K562 (cell line): Measurements from ENCODE around the gene ZBTB8B. TPM values are rescaled to one million over a fixed set of nuclear protein-coding genes. Genes with fewer than 3 reads are reported as not detected.

Experiments used
- E2F3 ChIP-seq: fragments of 250-450 bp; sonication (Bioruptor Pico); IDR thresholded peaks from 2 replicates; pipeline ENCODE4 v1.4.0; 2020; ENCODE audit warnings: mild to moderate bottlenecking
- HNRNPH1 ChIP-seq: fragments of 200-400 bp; formaldehyde crosslinking; optimal IDR thresholded peaks from 2 replicates; pipeline ENCODE3; 2017; ENCODE audit warnings: low read depth, mild to moderate bottlenecking, low read length, moderate library complexity
- LCOR ChIP-seq: sonication (generic); formaldehyde crosslinking; IDR thresholded peaks from 2 replicates; pipeline ENCODE4 v1.8.0; 2022; ENCODE audit warnings: mild to moderate bottlenecking, missing genetic modification reagents
- NR2C1 ChIP-seq, 2 experiments: fragments of 450-650 bp; IDR thresholded peaks; 2 replicates each; pipeline ENCODE4 v1.6.1; 2017; ENCODE audit warnings: mild to moderate bottlenecking in 2 of 2, antibody characterized with exemption in 1 of 2, inconsistent platforms in 1 of 2, missing compliant biosample characterization in 1 of 2, missing genetic modification characterization in 1 of 2
- RBM34 ChIP-seq: fragments of 200-400 bp; formaldehyde crosslinking; IDR thresholded peaks from 2 replicates; pipeline ENCODE4 v1.6.1; 2018; ENCODE audit warnings: low read length, borderline replicate concordance; ENCODE audit not compliant: insufficient read depth
- THAP7 ChIP-seq: fragments of 250-450 bp; sonication (Bioruptor Pico); IDR thresholded peaks from 2 replicates; pipeline ENCODE4 v1.5.0; 2021
- ZC3H4 ChIP-seq: sonication (generic); formaldehyde crosslinking; IDR thresholded peaks from 2 replicates; pipeline ENCODE4 v1.9.0; 2021; ENCODE audit warnings: missing genetic modification reagents, borderline replicate concordance
- ZEB2 ChIP-seq: fragments of 450-650 bp; IDR thresholded peaks from 2 replicates; pipeline ENCODE4 v1.6.1; 2016
- ZNF347 ChIP-seq: fragments of 450-650 bp; formaldehyde crosslinking; IDR thresholded peaks from 2 replicates; pipeline ENCODE4 v1.4.0; 2020; ENCODE audit warnings: low read depth, mild to moderate bottlenecking, moderate library complexity
- polyA plus RNA-seq, 8 experiments: library from polyadenylated mRNA; depleted of rRNA in 4 of 8; stranded (reverse) in 5 of 8; unstranded in 3 of 8; fragments of >200 nt; fragmentation: Nextera tagmentation in 2 of 8; fragmentation: Illumina TruSeq in 1 of 8; extraction: Ambion mirVana in 2 of 8; extraction: Trizol in 1 of 8; gene quantifications; 2 replicates each; pipeline versions ENCODE4 v1.2.1 to v1.2.3, GENCODE V29; 2011 to 2014; ENCODE audit warnings: inconsistent platforms in 1 of 8, missing spikeins in 1 of 8
- total RNA-seq, 7 experiments: library from RNA; depleted of rRNA in 6 of 7; stranded (reverse); fragments of >200 nt in 6 of 7; fragmentation: Illumina TruSeq in 2 of 7; extraction: Trizol in 2 of 7; gene quantifications; 2 replicates each; pipeline versions ENCODE4 v1.2.1 to v1.2.3, GENCODE V29; 2011 to 2021; ENCODE audit warnings: low replicate concordance in 1 of 7
- TF ChIP-seq, protein P1 (sequence below): sonication (generic); formaldehyde crosslinking; IDR thresholded peaks from 2 replicates; pipeline ENCODE4 v1.8.0; 2022; ENCODE audit warnings: mild to moderate bottlenecking, missing genetic modification reagents
- TF ChIP-seq, protein P2 (sequence below): fragments of 450-650 bp; IDR thresholded peaks from one replicate; pipeline ENCODE4 v1.6.1; 2018; ENCODE audit warnings: mild to moderate bottlenecking, moderate library complexity; ENCODE audit not compliant: partially characterized antibody
- TF ChIP-seq, protein P3 (sequence below): sonication (generic); formaldehyde crosslinking; IDR thresholded peaks from 2 replicates; pipeline ENCODE4 v1.8.0; 2022; ENCODE audit warnings: mild to moderate bottlenecking, missing genetic modification reagents, borderline replicate concordance
- TF ChIP-seq, protein P4 (sequence below): sonication (generic); formaldehyde crosslinking; IDR thresholded peaks from 2 replicates; pipeline ENCODE4 v1.8.0; 2022; ENCODE audit warnings: mild to moderate bottlenecking, missing genetic modification reagents
- TF ChIP-seq, protein P5 (sequence below), 3 experiments: IDR thresholded peaks in 2 of 3; conservative IDR thresholded peaks in 1 of 3; 2 replicates each; pipeline ENCODE4 v1.5.1; 2011 to 2012; ENCODE audit warnings: low read length in 3 of 3, mild to moderate bottlenecking in 3 of 3, control low read depth in 2 of 3, improper control_type of control experiment in 1 of 3, inconsistent platforms in 1 of 3, low read depth in 1 of 3, mixed read lengths in 1 of 3, moderate library complexity in 1 of 3; ENCODE audit not compliant: insufficient read depth in 2 of 3

ZBTB8B gene
- total and polyA plus RNA-seq, 9 of the 15 experiments (the other 6 are each of a cell fraction or from before 2014, with no cell fraction given), result not detected

DNA sequence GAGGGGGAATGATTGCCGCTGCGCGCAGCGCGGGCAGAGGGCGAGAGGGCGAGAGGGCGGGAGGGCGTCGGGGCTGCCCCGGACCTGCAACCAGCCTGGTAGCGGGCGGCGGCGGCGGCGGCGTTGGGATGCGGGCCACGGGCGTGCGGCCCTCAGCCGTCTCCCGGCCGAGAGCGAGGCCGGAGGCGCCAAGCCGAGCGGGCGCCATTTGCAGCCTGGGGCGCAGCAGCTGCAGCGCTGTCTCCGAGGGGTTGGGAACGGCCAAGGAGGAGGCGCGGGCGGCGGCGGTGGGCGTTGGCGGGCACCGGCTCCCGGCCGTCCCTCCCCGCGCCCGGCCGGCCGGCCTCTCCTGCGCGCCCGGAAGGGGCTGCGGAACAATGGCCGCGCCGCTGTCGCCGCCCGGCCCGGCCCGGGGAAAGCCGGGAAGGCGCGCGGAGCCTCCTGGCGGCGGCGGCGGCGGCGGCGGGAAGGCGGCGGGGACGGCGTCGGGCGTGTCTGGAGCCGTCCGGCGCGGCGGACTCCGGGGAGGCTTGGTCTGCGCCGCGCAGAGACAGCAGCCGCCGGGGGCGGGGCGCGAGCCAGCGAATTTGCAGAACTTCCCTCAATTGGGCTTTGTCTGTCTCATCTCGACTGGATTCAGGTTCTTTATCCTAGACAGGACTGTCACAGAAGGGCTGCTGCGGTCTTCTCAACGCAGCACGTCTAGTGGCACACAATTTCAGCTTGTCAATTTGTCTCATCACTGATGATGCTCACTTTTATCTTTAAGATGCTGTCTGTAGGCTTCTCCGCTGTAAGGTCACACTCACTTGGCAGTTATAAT lies 35.7 kb downstream of the ZBTB8B start (continued):
- TF ChIP-seq, protein P1, sequence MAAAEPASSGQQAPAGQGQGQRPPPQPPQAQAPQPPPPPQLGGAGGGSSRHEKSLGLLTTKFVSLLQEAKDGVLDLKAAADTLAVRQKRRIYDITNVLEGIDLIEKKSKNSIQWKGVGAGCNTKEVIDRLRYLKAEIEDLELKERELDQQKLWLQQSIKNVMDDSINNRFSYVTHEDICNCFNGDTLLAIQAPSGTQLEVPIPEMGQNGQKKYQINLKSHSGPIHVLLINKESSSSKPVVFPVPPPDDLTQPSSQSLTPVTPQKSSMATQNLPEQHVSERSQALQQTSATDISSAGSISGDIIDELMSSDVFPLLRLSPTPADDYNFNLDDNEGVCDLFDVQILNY (CRISPR knock-in tag), result peak; percentile 67; the same call in 1 of the 2 replicates
- TF ChIP-seq, protein P2, sequence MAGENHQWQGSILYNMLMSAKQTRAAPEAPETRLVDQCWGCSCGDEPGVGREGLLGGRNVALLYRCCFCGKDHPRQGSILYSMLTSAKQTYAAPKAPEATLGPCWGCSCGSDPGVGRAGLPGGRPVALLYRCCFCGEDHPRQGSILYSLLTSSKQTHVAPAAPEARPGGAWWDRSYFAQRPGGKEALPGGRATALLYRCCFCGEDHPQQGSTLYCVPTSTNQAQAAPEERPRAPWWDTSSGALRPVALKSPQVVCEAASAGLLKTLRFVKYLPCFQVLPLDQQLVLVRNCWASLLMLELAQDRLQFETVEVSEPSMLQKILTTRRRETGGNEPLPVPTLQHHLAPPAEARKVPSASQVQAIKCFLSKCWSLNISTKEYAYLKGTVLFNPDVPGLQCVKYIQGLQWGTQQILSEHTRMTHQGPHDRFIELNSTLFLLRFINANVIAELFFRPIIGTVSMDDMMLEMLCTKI, result no peak
- TF ChIP-seq LCOR (0 out of 2 replicates have a peak, but pooled peaks have one; percentile 27), RBM34 (no peak), THAP7 (CRISPR knock-in tag) (peak; percentile 74; the same call in 1 of the 2 replicates), HNRNPH1 (no peak), ZEB2 (no peak), NR2C1 (IDR thresholded peaks at IDR 0.05) (no peak), NR2C1 (tag; IDR thresholded peaks at IDR 0.05) (no peak), ZNF347 (CRISPR knock-in tag) (no peak), E2F3 (peak; percentile 61; the same call in 1 of the 2 replicates), ZC3H4 (CRISPR knock-in tag) (0 out of 2 replicates have a peak, but pooled peaks have one; percentile 36)
- TF ChIP-seq, protein P3, sequence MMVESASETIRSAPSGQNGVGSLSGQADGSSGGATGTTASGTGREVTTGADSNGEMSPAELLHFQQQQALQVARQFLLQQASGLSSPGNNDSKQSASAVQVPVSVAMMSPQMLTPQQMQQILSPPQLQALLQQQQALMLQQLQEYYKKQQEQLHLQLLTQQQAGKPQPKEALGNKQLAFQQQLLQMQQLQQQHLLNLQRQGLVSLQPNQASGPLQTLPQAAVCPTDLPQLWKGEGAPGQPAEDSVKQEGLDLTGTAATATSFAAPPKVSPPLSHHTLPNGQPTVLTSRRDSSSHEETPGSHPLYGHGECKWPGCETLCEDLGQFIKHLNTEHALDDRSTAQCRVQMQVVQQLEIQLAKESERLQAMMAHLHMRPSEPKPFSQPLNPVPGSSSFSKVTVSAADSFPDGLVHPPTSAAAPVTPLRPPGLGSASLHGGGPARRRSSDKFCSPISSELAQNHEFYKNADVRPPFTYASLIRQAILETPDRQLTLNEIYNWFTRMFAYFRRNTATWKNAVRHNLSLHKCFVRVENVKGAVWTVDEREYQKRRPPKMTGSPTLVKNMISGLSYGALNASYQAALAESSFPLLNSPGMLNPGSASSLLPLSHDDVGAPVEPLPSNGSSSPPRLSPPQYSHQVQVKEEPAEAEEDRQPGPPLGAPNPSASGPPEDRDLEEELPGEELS (CRISPR knock-in tag), result no peak
- TF ChIP-seq, protein P4, sequence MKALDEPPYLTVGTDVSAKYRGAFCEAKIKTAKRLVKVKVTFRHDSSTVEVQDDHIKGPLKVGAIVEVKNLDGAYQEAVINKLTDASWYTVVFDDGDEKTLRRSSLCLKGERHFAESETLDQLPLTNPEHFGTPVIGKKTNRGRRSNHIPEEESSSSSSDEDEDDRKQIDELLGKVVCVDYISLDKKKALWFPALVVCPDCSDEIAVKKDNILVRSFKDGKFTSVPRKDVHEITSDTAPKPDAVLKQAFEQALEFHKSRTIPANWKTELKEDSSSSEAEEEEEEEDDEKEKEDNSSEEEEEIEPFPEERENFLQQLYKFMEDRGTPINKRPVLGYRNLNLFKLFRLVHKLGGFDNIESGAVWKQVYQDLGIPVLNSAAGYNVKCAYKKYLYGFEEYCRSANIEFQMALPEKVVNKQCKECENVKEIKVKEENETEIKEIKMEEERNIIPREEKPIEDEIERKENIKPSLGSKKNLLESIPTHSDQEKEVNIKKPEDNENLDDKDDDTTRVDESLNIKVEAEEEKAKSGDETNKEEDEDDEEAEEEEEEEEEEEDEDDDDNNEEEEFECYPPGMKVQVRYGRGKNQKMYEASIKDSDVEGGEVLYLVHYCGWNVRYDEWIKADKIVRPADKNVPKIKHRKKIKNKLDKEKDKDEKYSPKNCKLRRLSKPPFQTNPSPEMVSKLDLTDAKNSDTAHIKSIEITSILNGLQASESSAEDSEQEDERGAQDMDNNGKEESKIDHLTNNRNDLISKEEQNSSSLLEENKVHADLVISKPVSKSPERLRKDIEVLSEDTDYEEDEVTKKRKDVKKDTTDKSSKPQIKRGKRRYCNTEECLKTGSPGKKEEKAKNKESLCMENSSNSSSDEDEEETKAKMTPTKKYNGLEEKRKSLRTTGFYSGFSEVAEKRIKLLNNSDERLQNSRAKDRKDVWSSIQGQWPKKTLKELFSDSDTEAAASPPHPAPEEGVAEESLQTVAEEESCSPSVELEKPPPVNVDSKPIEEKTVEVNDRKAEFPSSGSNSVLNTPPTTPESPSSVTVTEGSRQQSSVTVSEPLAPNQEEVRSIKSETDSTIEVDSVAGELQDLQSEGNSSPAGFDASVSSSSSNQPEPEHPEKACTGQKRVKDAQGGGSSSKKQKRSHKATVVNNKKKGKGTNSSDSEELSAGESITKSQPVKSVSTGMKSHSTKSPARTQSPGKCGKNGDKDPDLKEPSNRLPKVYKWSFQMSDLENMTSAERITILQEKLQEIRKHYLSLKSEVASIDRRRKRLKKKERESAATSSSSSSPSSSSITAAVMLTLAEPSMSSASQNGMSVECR (CRISPR knock-in tag), result peak; percentile 80; the same call in 1 of the 2 replicates
- TF ChIP-seq, protein P5, sequence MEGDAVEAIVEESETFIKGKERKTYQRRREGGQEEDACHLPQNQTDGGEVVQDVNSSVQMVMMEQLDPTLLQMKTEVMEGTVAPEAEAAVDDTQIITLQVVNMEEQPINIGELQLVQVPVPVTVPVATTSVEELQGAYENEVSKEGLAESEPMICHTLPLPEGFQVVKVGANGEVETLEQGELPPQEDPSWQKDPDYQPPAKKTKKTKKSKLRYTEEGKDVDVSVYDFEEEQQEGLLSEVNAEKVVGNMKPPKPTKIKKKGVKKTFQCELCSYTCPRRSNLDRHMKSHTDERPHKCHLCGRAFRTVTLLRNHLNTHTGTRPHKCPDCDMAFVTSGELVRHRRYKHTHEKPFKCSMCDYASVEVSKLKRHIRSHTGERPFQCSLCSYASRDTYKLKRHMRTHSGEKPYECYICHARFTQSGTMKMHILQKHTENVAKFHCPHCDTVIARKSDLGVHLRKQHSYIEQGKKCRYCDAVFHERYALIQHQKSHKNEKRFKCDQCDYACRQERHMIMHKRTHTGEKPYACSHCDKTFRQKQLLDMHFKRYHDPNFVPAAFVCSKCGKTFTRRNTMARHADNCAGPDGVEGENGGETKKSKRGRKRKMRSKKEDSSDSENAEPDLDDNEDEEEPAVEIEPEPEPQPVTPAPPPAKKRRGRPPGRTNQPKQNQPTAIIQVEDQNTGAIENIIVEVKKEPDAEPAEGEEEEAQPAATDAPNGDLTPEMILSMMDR (IDR thresholded peaks at IDR 0.05 in 2 of 3, conservative IDR thresholded peaks at IDR 0.05 in 1 of 3; ENCODE audit: insufficient read depth in 2 of 3, low read depth in 1 of 3, low read length in 3 of 3), result peak in 1 of 3 experiments; percentile 37; a peak in 1 of 6 replicates
